ENCODE measurements around the gene ACO2. TPM values are rescaled to one million over a fixed set of nuclear protein-coding genes. Genes with fewer than 3 reads are reported as not detected.
"Not testable (repeated sequence)": the region's sequence is repeated elsewhere in the genome, so short reads cannot be mapped to it uniquely, and the experiment has no call there.

The ACO2 gene
- total RNA-seq, 1 experiment from 2014 or later, result 66.6 TPM

GRCh38 chr22:41557401-41558240 lies 88.7 kb downstream of the ACO2 start:
- peak; percentile 58 for DNase-seq
- H4K91ac ChIP-seq (ENCODE audit: insufficient read length, low read depth, low read length), result no peak overlapping the region
- no peak overlapping the region for H3K56ac ChIP-seq (ENCODE audit: insufficient read length, low read depth, low read length)
- no peak overlapping the region for H3K4ac ChIP-seq (ENCODE audit: low read depth, low read length)
- H3K9me3 ChIP-seq (ENCODE audit: control insufficient read depth, low read depth, low read length), result no peaks in the 10 kb centered on the region
- no peak overlapping the region for H2AK5ac ChIP-seq (ENCODE audit: insufficient read length, low read length)
- H4K20me1 ChIP-seq (ENCODE audit: control insufficient read depth, insufficient read depth, insufficient read length), result no peaks in the 10 kb centered on the region
- H3K27ac ChIP-seq (ENCODE audit: insufficient read length, low read depth, low read length), result no peak overlapping the region
- Mint-ChIP-seq H3K4me3 (peak overlapping the region in 1 of 2 experiments; percentile 30; a peak in 2 of 5 replicates), H3K9me3 (no peaks in the 10 kb centered on the region), H3K27me3 (ENCODE audit: low read depth) (peaks cover 5% of the 10 kb centered on the region), H3K27ac (peak overlapping the region; percentile 19 to 89 (median 38); a peak in 3 of 7 replicates), H3K36me3 (ENCODE audit: insufficient read depth in 1 of 3, low read depth in 3 of 3) (no peaks in the 10 kb centered on the region), H3K4me1 (peaks cover 39 to 52% of the 10 kb centered on the region in 2 experiments)
- H3K9ac ChIP-seq (ENCODE audit: extremely low read depth, insufficient read length, low read length), result no peak overlapping the region
- no peak overlapping the region for H2BK12ac ChIP-seq (ENCODE audit: insufficient read length, low read depth, low read length)
- WGBS (ENCODE audit: extremely low coverage, insufficient read length, low lambda C conversion rate), result no CpG with 5 or more reads among the region's 19 CpGs
- H2BK15ac ChIP-seq (ENCODE audit: low read depth, low read length), result no peak overlapping the region
- no peak overlapping the region for H2BK5ac ChIP-seq (ENCODE audit: insufficient read length, low read length)
- no peaks in the 10 kb centered on the region for H3K79me2 ChIP-seq (ENCODE audit: insufficient read depth, low read length)
- no peak overlapping the region for H2BK20ac ChIP-seq (ENCODE audit: low read depth, low read length, poor library complexity, severe bottlenecking)
- no peak overlapping the region for H3K23ac ChIP-seq (ENCODE audit: insufficient read length, low read depth, low read length)
- no peak overlapping the region; the same call in 1 of the 2 replicates for H3K14ac ChIP-seq (ENCODE audit: insufficient read depth, low read length)
- H3K79me1 ChIP-seq (ENCODE audit: insufficient read depth, low read depth, low read length, poor library complexity, severe bottlenecking), result no peaks in the 10 kb centered on the region
- no peak overlapping the region for H2AFZ ChIP-seq (ENCODE audit: low read length)
- H4K5ac ChIP-seq (ENCODE audit: insufficient read length, low read depth, low read length), result no peak overlapping the region
- no peak overlapping the region for H2BK120ac ChIP-seq (ENCODE audit: low read depth, low read length, poor library complexity, severe bottlenecking)
- no peak overlapping the region for H3T11ph ChIP-seq (ENCODE audit: low read length)
- H3K4me1 ChIP-seq (ENCODE audit: insufficient read depth, low read length), result peaks cover 3% of the 10 kb centered on the region; the same call in 1 of the 2 replicates
- no peak overlapping the region for H4K8ac ChIP-seq (replicated peaks; ENCODE audit: insufficient read length, low read depth, low read length)
- no peaks in the 10 kb centered on the region for H3K27me3 ChIP-seq (ENCODE audit: insufficient read depth, low read length)
- H3K23me2 ChIP-seq (ENCODE audit: insufficient read length, low read depth, low read length, poor library complexity, severe bottlenecking), result no peaks in the 10 kb centered on the region
- H3K4me2 ChIP-seq (ENCODE audit: insufficient read depth, insufficient read length, low read length), result no peak overlapping the region
- peak overlapping the region; percentile 76 for H3K18ac ChIP-seq (ENCODE audit: insufficient read length, low read depth, low read length)
- TF ChIP-seq, protein P1, sequence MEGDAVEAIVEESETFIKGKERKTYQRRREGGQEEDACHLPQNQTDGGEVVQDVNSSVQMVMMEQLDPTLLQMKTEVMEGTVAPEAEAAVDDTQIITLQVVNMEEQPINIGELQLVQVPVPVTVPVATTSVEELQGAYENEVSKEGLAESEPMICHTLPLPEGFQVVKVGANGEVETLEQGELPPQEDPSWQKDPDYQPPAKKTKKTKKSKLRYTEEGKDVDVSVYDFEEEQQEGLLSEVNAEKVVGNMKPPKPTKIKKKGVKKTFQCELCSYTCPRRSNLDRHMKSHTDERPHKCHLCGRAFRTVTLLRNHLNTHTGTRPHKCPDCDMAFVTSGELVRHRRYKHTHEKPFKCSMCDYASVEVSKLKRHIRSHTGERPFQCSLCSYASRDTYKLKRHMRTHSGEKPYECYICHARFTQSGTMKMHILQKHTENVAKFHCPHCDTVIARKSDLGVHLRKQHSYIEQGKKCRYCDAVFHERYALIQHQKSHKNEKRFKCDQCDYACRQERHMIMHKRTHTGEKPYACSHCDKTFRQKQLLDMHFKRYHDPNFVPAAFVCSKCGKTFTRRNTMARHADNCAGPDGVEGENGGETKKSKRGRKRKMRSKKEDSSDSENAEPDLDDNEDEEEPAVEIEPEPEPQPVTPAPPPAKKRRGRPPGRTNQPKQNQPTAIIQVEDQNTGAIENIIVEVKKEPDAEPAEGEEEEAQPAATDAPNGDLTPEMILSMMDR (conservative IDR thresholded peaks at IDR 0.05), result no peak

DNA sequence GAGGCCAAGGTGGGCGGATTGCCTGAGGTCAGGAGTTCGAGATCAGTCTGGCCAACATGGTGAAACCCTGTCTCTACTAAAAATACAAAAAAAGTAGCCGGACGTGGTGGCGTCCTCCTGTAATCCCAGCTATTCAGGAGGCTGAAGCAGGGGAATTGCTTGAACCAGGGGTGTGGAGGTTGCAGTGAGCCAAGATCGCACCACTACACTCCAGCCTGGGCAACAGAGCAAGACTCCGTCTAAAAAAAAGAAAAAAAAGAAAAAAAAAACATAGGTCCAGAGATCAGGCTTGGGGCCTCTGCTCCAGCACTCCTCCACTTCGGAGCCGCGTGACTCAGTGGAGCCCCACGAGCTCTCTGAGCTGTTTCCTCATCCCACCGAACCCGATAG lies 89.3 kb downstream of the ACO2 start:
- H3K79me2 ChIP-seq (ENCODE audit: insufficient read depth, low read length); H3K9me3 Mint-ChIP-seq; H3K4me1 ChIP-seq (ENCODE audit: insufficient read depth, low read length); H4K20me1 ChIP-seq (ENCODE audit: control insufficient read depth, insufficient read depth, insufficient read length); H2BK12ac ChIP-seq (ENCODE audit: insufficient read length, low read depth, low read length); H3K4me3 Mint-ChIP-seq; H3K18ac ChIP-seq (ENCODE audit: insufficient read length, low read depth, low read length); H3K27ac Mint-ChIP-seq; H3K9me3 ChIP-seq (ENCODE audit: control insufficient read depth, low read depth, low read length); H3K4ac ChIP-seq (ENCODE audit: low read depth, low read length); H3K9ac ChIP-seq (ENCODE audit: extremely low read depth, insufficient read length, low read length); H2AK5ac ChIP-seq (ENCODE audit: insufficient read length, low read length); H2BK20ac ChIP-seq (ENCODE audit: low read depth, low read length, poor library complexity, severe bottlenecking); H3T11ph ChIP-seq (ENCODE audit: low read length); H4K5ac ChIP-seq (ENCODE audit: insufficient read length, low read depth, low read length); H3K27ac ChIP-seq (ENCODE audit: insufficient read length, low read depth, low read length); H2AFZ ChIP-seq (ENCODE audit: low read length); H3K4me2 ChIP-seq (ENCODE audit: insufficient read depth, insufficient read length, low read length); H3K79me1 ChIP-seq (ENCODE audit: insufficient read depth, low read depth, low read length, poor library complexity, severe bottlenecking); H4K8ac ChIP-seq (replicated peaks; ENCODE audit: insufficient read length, low read depth, low read length); H3K36me3 Mint-ChIP-seq (ENCODE audit: insufficient read depth in 1 of 3, low read depth in 3 of 3); H3K23ac ChIP-seq (ENCODE audit: insufficient read length, low read depth, low read length); H3K27me3 ChIP-seq (ENCODE audit: insufficient read depth, low read length); H4K91ac ChIP-seq (ENCODE audit: insufficient read length, low read depth, low read length); H2BK5ac ChIP-seq (ENCODE audit: insufficient read length, low read length); H3K56ac ChIP-seq (ENCODE audit: insufficient read length, low read depth, low read length); H3K27me3 Mint-ChIP-seq (ENCODE audit: low read depth); H2BK15ac ChIP-seq (ENCODE audit: low read depth, low read length); H3K23me2 ChIP-seq (ENCODE audit: insufficient read length, low read depth, low read length, poor library complexity, severe bottlenecking); H3K14ac ChIP-seq (ENCODE audit: insufficient read depth, low read length); DNase-seq; H2BK120ac ChIP-seq (ENCODE audit: low read depth, low read length, poor library complexity, severe bottlenecking): not testable (repeated sequence)
- peaks cover 45 to 54% of the 10 kb centered on the region in 2 experiments for H3K4me1 Mint-ChIP-seq
- WGBS (ENCODE audit: extremely low coverage, insufficient read length, low lambda C conversion rate), result no CpG with 5 or more reads among the region's 13 CpGs

Data from H9 (cell line).